Astrocyte (in vitro differentiated cells and primary cell): ENCODE results near the gene ARF5. TPM values are rescaled to one million over a fixed set of nuclear protein-coding genes. Genes with fewer than 3 reads are reported as not detected.

Experiments
- DNase-seq: peaks from one replicate; pipeline ENCODE4 v3.0.0-alpha.2; 2010; ENCODE audit warnings: low read depth
- FAIRE-seq: peaks from 2 replicates; lab custom pipeline; 2011; peaks lifted over from hg19 to GRCh38; lab: Jason Lieb, UNC
- H2AFZ ChIP-seq: 2 replicates; pipeline ENCODE4 v1.6.0; 2012; ENCODE audit warnings: low read depth, low read length, inconsistent platforms
- H3K27ac ChIP-seq: 2 replicates; pipeline ENCODE4 v1.5.1; 2011; ENCODE audit warnings: low read depth, low read length, inconsistent platforms
- H3K27me3 ChIP-seq: 2 replicates; pipeline ENCODE4 v1.6.0; 2011; ENCODE audit warnings: low read length, inconsistent platforms; ENCODE audit not compliant: insufficient read depth
- H3K36me3 ChIP-seq: 2 replicates; pipeline ENCODE4 v1.5.1; 2011; ENCODE audit warnings: low read length, inconsistent platforms; ENCODE audit not compliant: insufficient read depth
- H3K4me1 ChIP-seq: 2 replicates; pipeline ENCODE4 v1.5.1; 2011; ENCODE audit warnings: low read length, inconsistent platforms; ENCODE audit not compliant: insufficient read depth
- H3K4me2 ChIP-seq: 2 replicates; pipeline ENCODE4 v1.6.0; 2012; ENCODE audit warnings: low read length, inconsistent platforms
- H3K4me3 ChIP-seq: 2 replicates; pipeline ENCODE4 v1.5.1; 2011; ENCODE audit warnings: low read depth, mild to moderate bottlenecking, low read length, inconsistent platforms; ENCODE audit not compliant: insufficient read depth
- H3K79me2 ChIP-seq: 2 replicates; pipeline ENCODE4 v1.6.0; 2012; ENCODE audit warnings: mild to moderate bottlenecking, low read length, inconsistent platforms; ENCODE audit not compliant: insufficient read depth
- H3K9ac ChIP-seq: 2 replicates; pipeline ENCODE4 v1.6.0; 2012; ENCODE audit warnings: mild to moderate bottlenecking, low read length, inconsistent platforms
- H3K9me3 ChIP-seq: 2 replicates; pipeline ENCODE4 v1.5.1; 2012; ENCODE audit warnings: low read depth, mild to moderate bottlenecking, low read length, inconsistent platforms; ENCODE audit not compliant: insufficient read depth
- H4K20me1 ChIP-seq: 2 replicates; pipeline ENCODE4 v1.6.0; 2012; ENCODE audit warnings: low read length, inconsistent platforms; ENCODE audit not compliant: insufficient read depth
- H3K27ac Mint-ChIP-seq: one replicate; pipeline ENCODE4 v1.8.0; 2021; ENCODE audit warnings: mild to moderate bottlenecking, mixed read lengths; ENCODE audit not compliant: unreplicated experiment
- H3K27me3 Mint-ChIP-seq: one replicate; pipeline ENCODE4 v1.8.0; 2021; ENCODE audit warnings: low read depth, mixed read lengths; ENCODE audit not compliant: unreplicated experiment
- H3K36me3 Mint-ChIP-seq: one replicate; pipeline ENCODE4 v1.8.0; 2021; ENCODE audit warnings: low read depth, mixed read lengths; ENCODE audit not compliant: unreplicated experiment
- H3K4me1 Mint-ChIP-seq: one replicate; pipeline ENCODE4 v1.8.0; 2021; ENCODE audit warnings: low read depth, mixed read lengths; ENCODE audit not compliant: unreplicated experiment
- H3K4me3 Mint-ChIP-seq: one replicate; pipeline ENCODE4 v1.8.0; 2021; ENCODE audit warnings: mild to moderate bottlenecking, moderate library complexity, mixed read lengths; ENCODE audit not compliant: unreplicated experiment
- H3K9me3 Mint-ChIP-seq: one replicate; pipeline ENCODE4 v1.8.0; 2021; ENCODE audit warnings: mild to moderate bottlenecking, mixed read lengths; ENCODE audit not compliant: unreplicated experiment
- CTCF ChIP-seq: IDR thresholded peaks from 2 replicates; pipeline ENCODE4 v1.5.1; 2011; ENCODE audit warnings: low read depth, mild to moderate bottlenecking, inconsistent platforms, low read length, moderate library complexity; ENCODE audit not compliant: insufficient read depth
- EZH2 ChIP-seq: IDR thresholded peaks from 2 replicates; pipeline ENCODE4 v1.6.1; 2012; ENCODE audit warnings: mild to moderate bottlenecking, low read length, inconsistent platforms; ENCODE audit not compliant: insufficient read depth
- total RNA-seq: library from RNA; stranded (reverse); gene quantifications from 2 replicates; pipeline ENCODE4 v1.2.1, GENCODE V29; 2021

Gene ARF5
- total RNA-seq, 1 donor from 2014 or later: 111 TPM

- Mint-ChIP-seq H3K4me3 (no peak overlapping the region), H3K27ac (no peak overlapping the region), H3K9me3 (no peaks in the 10 kb centered on the region), H3K36me3 (peaks cover 3% of the 10 kb centered on the region), H3K27me3 (peaks cover 11% of the 10 kb centered on the region), H3K4me1 (peaks cover 7% of the 10 kb centered on the region)
- Histone ChIP-seq H3K79me2 (peaks cover 16% of the 10 kb centered on the region), H3K36me3 (peaks cover 3% of the 10 kb centered on the region), H3K9ac (no peak overlapping the region), H2AFZ (no peak overlapping the region), H3K4me1 (peaks cover 14% of the 10 kb centered on the region), H4K20me1 (peaks cover 14% of the 10 kb centered on the region), H3K27ac (no peak overlapping the region), H3K9me3 (no peaks in the 10 kb centered on the region), H3K27me3 (no peaks in the 10 kb centered on the region), H3K4me3 (no peak overlapping the region), H3K4me2 (no peak overlapping the region)
- TF ChIP-seq EZH2 (no peak), CTCF (no peak)
- FAIRE-seq (no peak), DNase-seq (no peak)
Measured at GRCh38 chr7:127591189-127591588, 3.0 kb downstream of the ARF5 start.

- Histone ChIP-seq H3K4me3 (no peak overlapping the region), H3K4me1 (peaks cover 14% of the 10 kb centered on the region), H3K9me3 (no peaks in the 10 kb centered on the region), H3K4me2 (no peak overlapping the region), H3K9ac (no peak overlapping the region), H3K36me3 (peaks cover 3% of the 10 kb centered on the region), H2AFZ (no peak overlapping the region), H4K20me1 (peaks cover 14% of the 10 kb centered on the region), H3K27me3 (no peaks in the 10 kb centered on the region), H3K27ac (no peak overlapping the region), H3K79me2 (peaks cover 16% of the 10 kb centered on the region)
- peaks cover 3% of the 10 kb centered on the region for H3K36me3 Mint-ChIP-seq
- peaks cover 11% of the 10 kb centered on the region for H3K27me3 Mint-ChIP-seq
- TF ChIP-seq CTCF (no peak), EZH2 (no peak)
- DNase-seq (no peak), FAIRE-seq (no peak)
- no peak overlapping the region for H3K4me3 Mint-ChIP-seq
- peaks cover 7% of the 10 kb centered on the region for H3K4me1 Mint-ChIP-seq
- H3K9me3 Mint-ChIP-seq: no peaks in the 10 kb centered on the region
- H3K27ac Mint-ChIP-seq: no peak overlapping the region
Measured at GRCh38 chr7:127591591-127591990, 3.4 kb downstream of the ARF5 start.

- DNase-seq (no peak), FAIRE-seq (no peak)
- Histone ChIP-seq H3K9me3 (no peaks in the 10 kb centered on the region), H3K4me1 (peaks cover 14% of the 10 kb centered on the region), H2AFZ (no peak overlapping the region), H3K4me3 (no peak overlapping the region), H3K9ac (no peak overlapping the region), H3K4me2 (no peak overlapping the region), H4K20me1 (peaks cover 14% of the 10 kb centered on the region), H3K27ac (no peak overlapping the region), H3K27me3 (no peaks in the 10 kb centered on the region), H3K36me3 (peaks cover 3% of the 10 kb centered on the region), H3K79me2 (peaks cover 16% of the 10 kb centered on the region)
- H3K36me3 Mint-ChIP-seq: peaks cover 3% of the 10 kb centered on the region
- H3K27ac Mint-ChIP-seq: no peak overlapping the region
- peaks cover 11% of the 10 kb centered on the region for H3K27me3 Mint-ChIP-seq
- H3K9me3 Mint-ChIP-seq: no peaks in the 10 kb centered on the region
- H3K4me1 Mint-ChIP-seq: peaks cover 7% of the 10 kb centered on the region
- TF ChIP-seq CTCF (no peak), EZH2 (no peak)
- H3K4me3 Mint-ChIP-seq: no peak overlapping the region
Measured at GRCh38 chr7:127592550-127592949, 4.3 kb downstream of the ARF5 start.
